ENCODE data around the gene MORC2. TPM values are rescaled to one million over a fixed set of nuclear protein-coding genes. Genes with fewer than 3 reads are reported as not detected.

The MORC2 gene
- total and polyA plus RNA-seq, 10 of the 15 experiments (the other 5 are each of a cell fraction or from before 2014, with no cell fraction given), result 1.7 to 16.3 (median 9.0) TPM

- TF ChIP-seq NKRF (conservative IDR thresholded peaks at IDR 0.05) (peak; percentile 79), ZBTB11 (CRISPR knock-in tag; IDR thresholded peaks at IDR 0.05) (no peak), CUX1 (IDR thresholded peaks at IDR 0.05; ENCODE audit: insufficient replicate concordance, low read depth, low read length) (peak; percentile 8), TAF1 (IDR thresholded peaks at IDR 0.05; ENCODE audit: borderline replicate concordance, low read depth, low read length) (no peak; the same call in 1 of the 2 replicates)
Observed at GRCh38 chr22:30969532-30970355, 1.2 kb upstream of the MORC2 start (continued).

All from GM12878 (cell line).